ENCODE measurements around the gene DCTN5. TPM values are rescaled to one million over a fixed set of nuclear protein-coding genes. Genes with fewer than 3 reads are reported as not detected.

The DCTN5 gene
- total and polyA plus RNA-seq, 2 donors (not counting 3 experiments of a cell fraction or from before 2014, with no cell fraction given): 51.6 to 80.8 TPM

DNA sequence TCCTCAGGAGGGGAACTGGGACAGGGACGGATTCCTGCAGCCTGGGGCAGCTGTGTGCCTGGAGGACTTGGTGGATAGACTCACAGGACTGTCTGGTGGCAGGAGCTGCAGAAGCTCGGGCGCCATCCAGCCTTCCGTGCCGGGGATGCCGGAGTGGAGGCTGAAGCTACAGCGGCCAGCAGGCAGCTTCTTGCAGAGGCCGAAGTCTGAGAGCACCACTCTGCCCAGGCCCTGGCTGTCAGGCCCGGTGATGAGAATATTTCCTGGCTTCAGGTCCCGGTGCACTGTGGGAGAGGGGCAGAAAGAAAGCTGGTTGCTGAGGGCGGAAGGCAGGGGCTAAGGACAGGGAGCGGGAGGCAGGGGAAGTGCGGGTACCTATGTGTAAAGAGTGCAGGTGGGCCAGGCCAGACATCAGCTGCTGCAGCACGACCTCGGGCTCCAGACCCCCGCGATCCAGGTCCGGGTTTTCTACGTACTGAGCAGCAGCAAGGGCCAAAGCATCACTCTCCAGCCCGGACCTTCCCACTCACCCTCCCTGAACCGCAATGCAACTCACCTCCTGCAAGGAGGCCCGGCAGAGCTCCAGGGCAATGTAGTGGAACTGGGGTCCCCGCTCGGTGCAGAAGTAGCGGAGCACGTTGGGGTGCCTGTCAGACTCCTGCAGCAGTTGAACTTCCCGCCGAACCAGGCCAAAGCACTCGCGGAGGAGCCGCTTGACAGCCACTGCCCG is 53.5 kb downstream of the DCTN5 start:
- no TSS peak for BruUV-seq (replicated peaks)
- POLR2A ChIA-PET: no interaction called here
- no peak for TF ChIP-seq FOS (IDR thresholded peaks at IDR 0.05; ENCODE audit: borderline replicate concordance, insufficient read depth, low read length)
- TF ChIP-seq, protein P1, sequence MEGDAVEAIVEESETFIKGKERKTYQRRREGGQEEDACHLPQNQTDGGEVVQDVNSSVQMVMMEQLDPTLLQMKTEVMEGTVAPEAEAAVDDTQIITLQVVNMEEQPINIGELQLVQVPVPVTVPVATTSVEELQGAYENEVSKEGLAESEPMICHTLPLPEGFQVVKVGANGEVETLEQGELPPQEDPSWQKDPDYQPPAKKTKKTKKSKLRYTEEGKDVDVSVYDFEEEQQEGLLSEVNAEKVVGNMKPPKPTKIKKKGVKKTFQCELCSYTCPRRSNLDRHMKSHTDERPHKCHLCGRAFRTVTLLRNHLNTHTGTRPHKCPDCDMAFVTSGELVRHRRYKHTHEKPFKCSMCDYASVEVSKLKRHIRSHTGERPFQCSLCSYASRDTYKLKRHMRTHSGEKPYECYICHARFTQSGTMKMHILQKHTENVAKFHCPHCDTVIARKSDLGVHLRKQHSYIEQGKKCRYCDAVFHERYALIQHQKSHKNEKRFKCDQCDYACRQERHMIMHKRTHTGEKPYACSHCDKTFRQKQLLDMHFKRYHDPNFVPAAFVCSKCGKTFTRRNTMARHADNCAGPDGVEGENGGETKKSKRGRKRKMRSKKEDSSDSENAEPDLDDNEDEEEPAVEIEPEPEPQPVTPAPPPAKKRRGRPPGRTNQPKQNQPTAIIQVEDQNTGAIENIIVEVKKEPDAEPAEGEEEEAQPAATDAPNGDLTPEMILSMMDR (IDR thresholded peaks at IDR 0.05; ENCODE audit: extremely low read depth in 1 of 2, insufficient read depth in 1 of 2, low read depth in 1 of 2, low read length in 2 of 2): no peak
- no peak for TF ChIP-seq EZH2 (IDR thresholded peaks at IDR 0.05; ENCODE audit: borderline replicate concordance, low read depth, low read length, severe bottlenecking)
- TF ChIP-seq MAX (IDR thresholded peaks at IDR 0.05; ENCODE audit: insufficient read depth, insufficient read length): no peak
- TF ChIP-seq GATA2 (IDR thresholded peaks at IDR 0.05; ENCODE audit: insufficient read depth, insufficient read length, low read depth, low read length): no peak
- TF ChIP-seq JUN (IDR thresholded peaks at IDR 0.05; ENCODE audit: borderline replicate concordance, insufficient read depth, insufficient read length, low read depth): no peak
- no peak for TF ChIP-seq POLR2AphosphoS5 (IDR thresholded peaks at IDR 0.05; ENCODE audit: insufficient read depth, low read depth, low read length)
- TF ChIP-seq MYC (IDR thresholded peaks at IDR 0.05; ENCODE audit: low read depth, low read length): no peak
- TF ChIP-seq POLR2A (IDR thresholded peaks at IDR 0.05; ENCODE audit: low read depth, low read length): no peak
- Histone ChIP-seq H3K79me2 (ENCODE audit: control insufficient read depth, insufficient read depth, low read length) (no peaks in the 10 kb centered on the region), H3K9me1 (replicated peaks; ENCODE audit: control insufficient read depth, extremely low read depth, insufficient read depth, low read length) (no peaks in the 10 kb centered on the region), H3K4me2 (ENCODE audit: insufficient read depth, low read length) (peak overlapping the region; percentile 1), H3K27ac (ENCODE audit: insufficient read depth, low read depth, low read length) (no peak overlapping the region), H3K4me1 (ENCODE audit: control insufficient read depth, extremely low read depth, insufficient read depth, low read length) (no peaks in the 10 kb centered on the region), H3K27me3 (ENCODE audit: control insufficient read depth in 2 of 2, insufficient read depth in 2 of 2, low read length in 2 of 2) (no peaks in the 10 kb centered on the region), H3K4me3 (replicated peaks in 1 of 3; ENCODE audit: insufficient read depth in 1 of 3, low read depth in 1 of 3, low read length in 3 of 3) (peak overlapping the region in 1 of 3 experiments; percentile 20), H2AFZ (ENCODE audit: low read depth, low read length) (peak overlapping the region; percentile 76), H4K20me1 (replicated peaks; ENCODE audit: control insufficient read depth, extremely low read depth, insufficient read depth, low read length) (no peaks in the 10 kb centered on the region), H3K9ac (replicated peaks; ENCODE audit: extremely low read depth, insufficient read depth, low read length) (no peak overlapping the region), H3K9me3 (replicated peaks; ENCODE audit: control insufficient read depth, insufficient read depth, low read length) (no peaks in the 10 kb centered on the region), H3K36me3 (ENCODE audit: control insufficient read depth in 2 of 2, extremely low read depth in 1 of 2, insufficient read depth in 2 of 2, low read length in 2 of 2) (peaks cover 3 to 15% of the 10 kb centered on the region in 2 experiments)
- dilution Hi-C loops (cut with MboI; ENCODE audit: extremely low pct_ligation_motif_present, low sequenced_read_pairs) (no loop called here), intact Hi-C loops (cut with micrococcal nuclease) (no loop called here)
- DNase-seq (ENCODE audit: low read depth, low spot score): peak; percentile 30
- FAIRE-seq: no peak
- CTCF ChIA-PET: interaction anchor here (0.6 to 1.7 kb wide), 6 partner anchors 11 to 1656 kb away, joined by 3 to 7 read pairs (median 4); no protein-coding TSS in a partner anchor
